AG09309 (cell line): ENCODE results near the gene RAB25.
"Not testable (repeated sequence)": the region's sequence is repeated elsewhere in the genome, so short reads cannot be mapped to it uniquely, and the experiment has no call there.

Source experiments
- DNase-seq: peaks from one replicate; pipeline ENCODE4 v3.0.0-alpha.2; 2010; ENCODE audit warnings: low read depth
- H3K4me3 ChIP-seq: 2 replicates; pipeline ENCODE4 v1.5.1; 2011; ENCODE audit warnings: mild to moderate bottlenecking, low read depth, low read length, moderate library complexity; ENCODE audit not compliant: control insufficient read depth
- TF ChIP-seq, protein P1 (sequence below): IDR thresholded peaks from 2 replicates; pipeline ENCODE4 v1.5.1; 2011; ENCODE audit warnings: mild to moderate bottlenecking, low read depth, low read length, inconsistent platforms; ENCODE audit not compliant: insufficient read depth, control insufficient read depth; ENCODE audit errors: missing control alignments

RAB25 gene

DNA sequence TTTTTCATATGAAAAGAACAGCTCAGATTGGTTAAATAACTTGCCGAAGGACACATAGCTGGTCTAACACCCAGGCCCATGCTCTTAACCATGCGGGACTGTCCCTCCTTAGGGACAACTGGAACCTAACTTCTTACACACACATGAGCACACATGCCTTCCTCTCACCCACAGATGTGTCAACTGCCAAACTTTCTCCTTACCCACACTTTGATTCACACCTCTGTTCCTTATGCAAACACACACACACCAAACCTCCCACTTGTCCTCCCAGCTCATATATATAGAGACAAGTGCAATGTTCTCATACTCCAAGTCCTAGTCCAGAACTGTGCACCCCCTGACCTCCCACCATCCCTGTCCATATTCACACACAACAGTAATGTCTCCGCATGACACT lies 4.3 kb downstream of the RAB25 start:
- no peak overlapping the region for H3K4me3 ChIP-seq
- TF ChIP-seq, protein P1, sequence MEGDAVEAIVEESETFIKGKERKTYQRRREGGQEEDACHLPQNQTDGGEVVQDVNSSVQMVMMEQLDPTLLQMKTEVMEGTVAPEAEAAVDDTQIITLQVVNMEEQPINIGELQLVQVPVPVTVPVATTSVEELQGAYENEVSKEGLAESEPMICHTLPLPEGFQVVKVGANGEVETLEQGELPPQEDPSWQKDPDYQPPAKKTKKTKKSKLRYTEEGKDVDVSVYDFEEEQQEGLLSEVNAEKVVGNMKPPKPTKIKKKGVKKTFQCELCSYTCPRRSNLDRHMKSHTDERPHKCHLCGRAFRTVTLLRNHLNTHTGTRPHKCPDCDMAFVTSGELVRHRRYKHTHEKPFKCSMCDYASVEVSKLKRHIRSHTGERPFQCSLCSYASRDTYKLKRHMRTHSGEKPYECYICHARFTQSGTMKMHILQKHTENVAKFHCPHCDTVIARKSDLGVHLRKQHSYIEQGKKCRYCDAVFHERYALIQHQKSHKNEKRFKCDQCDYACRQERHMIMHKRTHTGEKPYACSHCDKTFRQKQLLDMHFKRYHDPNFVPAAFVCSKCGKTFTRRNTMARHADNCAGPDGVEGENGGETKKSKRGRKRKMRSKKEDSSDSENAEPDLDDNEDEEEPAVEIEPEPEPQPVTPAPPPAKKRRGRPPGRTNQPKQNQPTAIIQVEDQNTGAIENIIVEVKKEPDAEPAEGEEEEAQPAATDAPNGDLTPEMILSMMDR: no peak
- no peak for DNase-seq

- TF ChIP-seq, protein P1: no peak
- no peak for DNase-seq
- H3K4me3 ChIP-seq: no peak overlapping the region
Observed at GRCh38 chr1:156065871-156066270, 4.9 kb downstream of the RAB25 start.

DNA sequence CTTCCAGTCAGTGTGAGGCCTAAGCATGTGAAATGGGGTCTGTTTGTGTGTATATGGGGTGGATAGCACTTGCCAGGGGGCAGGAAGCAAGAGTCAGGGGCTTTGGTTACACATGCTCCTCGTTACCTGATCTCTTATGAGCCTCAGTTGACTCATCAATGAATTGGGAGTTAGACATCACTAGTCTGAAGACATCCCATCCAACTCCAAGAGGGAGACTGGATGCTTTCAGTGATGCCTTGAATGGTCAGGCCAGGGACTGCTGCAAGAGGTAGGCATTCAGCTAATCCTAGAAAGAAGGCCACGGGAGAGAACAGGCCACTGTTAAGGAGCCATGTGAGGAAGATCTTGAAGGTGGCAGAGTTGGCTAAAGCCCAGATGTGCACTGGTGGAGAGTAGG lies 6.3 kb downstream of the RAB25 start:
- DNase-seq: no peak
- H3K4me3 ChIP-seq: no peak overlapping the region
- TF ChIP-seq, protein P1: no peak

GRCh38 chr1:156069490-156070455 lies 8.8 kb downstream of the RAB25 start:
- no peak overlapping the region for H3K4me3 ChIP-seq
- no peak for DNase-seq
- TF ChIP-seq, protein P1: no peak

- TF ChIP-seq, protein P1: no peak
- DNase-seq: no peak
- no peak overlapping the region for H3K4me3 ChIP-seq
Observed at GRCh38 chr1:156070548-156070947, 9.6 kb downstream of the RAB25 start.

- not testable (repeated sequence) for H3K4me3 ChIP-seq, DNase-seq
Observed at GRCh38 chr1:156071332-156071816, 10.4 kb downstream of the RAB25 start.

- no peak for DNase-seq
- no peak overlapping the region for H3K4me3 ChIP-seq
- TF ChIP-seq, protein P1: no peak
Observed at GRCh38 chr1:156072251-156072650, 11.3 kb downstream of the RAB25 start.
